Astrocyte of the spinal cord (primary cell): ENCODE data around the gene TUBB1.
A peak's percentile ranks its signal among the peaks of the same experiment; 100 is the strongest.

Experiments
- DNase-seq: peaks from one replicate; pipeline ENCODE4 v3.0.0; 2011; ENCODE audit warnings: low read depth, low spot score
- H3K4me3 ChIP-seq: 2 replicates; pipeline ENCODE4 v1.5.1; 2011; ENCODE audit warnings: low read depth, mild to moderate bottlenecking, low read length, moderate library complexity
- in situ Hi-C: cut with HindIII; loops from 2 replicates; pipeline ENCODE4 v1.10.0; 2017; ENCODE audit warnings: low sequenced_read_pairs
- TF ChIP-seq, protein P1 (sequence below): IDR thresholded peaks from 2 replicates; pipeline ENCODE4 v1.5.1; 2012; ENCODE audit warnings: low read depth, mild to moderate bottlenecking, low read length, inconsistent platforms

The TUBB1 gene

GRCh38 chr20:59027741-59028320, 8.6 kb downstream of the TUBB1 start:
- peak; percentile 85 for DNase-seq
- peak overlapping the region; percentile 19 for H3K4me3 ChIP-seq
- TF ChIP-seq, protein P1, sequence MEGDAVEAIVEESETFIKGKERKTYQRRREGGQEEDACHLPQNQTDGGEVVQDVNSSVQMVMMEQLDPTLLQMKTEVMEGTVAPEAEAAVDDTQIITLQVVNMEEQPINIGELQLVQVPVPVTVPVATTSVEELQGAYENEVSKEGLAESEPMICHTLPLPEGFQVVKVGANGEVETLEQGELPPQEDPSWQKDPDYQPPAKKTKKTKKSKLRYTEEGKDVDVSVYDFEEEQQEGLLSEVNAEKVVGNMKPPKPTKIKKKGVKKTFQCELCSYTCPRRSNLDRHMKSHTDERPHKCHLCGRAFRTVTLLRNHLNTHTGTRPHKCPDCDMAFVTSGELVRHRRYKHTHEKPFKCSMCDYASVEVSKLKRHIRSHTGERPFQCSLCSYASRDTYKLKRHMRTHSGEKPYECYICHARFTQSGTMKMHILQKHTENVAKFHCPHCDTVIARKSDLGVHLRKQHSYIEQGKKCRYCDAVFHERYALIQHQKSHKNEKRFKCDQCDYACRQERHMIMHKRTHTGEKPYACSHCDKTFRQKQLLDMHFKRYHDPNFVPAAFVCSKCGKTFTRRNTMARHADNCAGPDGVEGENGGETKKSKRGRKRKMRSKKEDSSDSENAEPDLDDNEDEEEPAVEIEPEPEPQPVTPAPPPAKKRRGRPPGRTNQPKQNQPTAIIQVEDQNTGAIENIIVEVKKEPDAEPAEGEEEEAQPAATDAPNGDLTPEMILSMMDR = no peak
- in situ Hi-C loops = no loop called here

DNA sequence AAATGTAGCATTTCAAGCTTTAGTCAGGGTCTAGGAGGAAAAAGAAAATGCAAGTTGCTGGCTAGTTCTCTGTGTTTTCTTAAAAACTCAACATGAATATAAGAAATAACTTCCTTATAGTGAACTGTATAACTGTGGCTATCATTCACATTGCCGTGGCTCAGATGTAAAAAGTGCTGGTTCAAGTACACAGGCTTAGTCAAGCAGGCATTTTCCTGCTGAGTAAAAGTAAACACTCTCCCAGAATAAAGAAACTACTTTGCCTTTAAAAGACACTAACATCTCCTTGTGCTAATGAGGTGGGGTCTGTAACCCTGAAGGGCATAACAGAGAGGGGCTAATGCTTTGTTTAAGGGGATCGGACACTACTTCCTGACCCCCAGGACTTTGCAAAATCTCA, 9.6 kb downstream of the TUBB1 start:
- peak; percentile 29 for DNase-seq
- TF ChIP-seq, protein P1 = no peak
- in situ Hi-C loops = no loop called here
- H3K4me3 ChIP-seq = peak overlapping the region; percentile 40

GRCh38 chr20:59030911-59031563, 11.8 kb downstream of the TUBB1 start:
- in situ Hi-C loops = no loop called here
- TF ChIP-seq, protein P1 = no peak
- peak overlapping the region; percentile 61 for H3K4me3 ChIP-seq
- DNase-seq = no peak

DNA sequence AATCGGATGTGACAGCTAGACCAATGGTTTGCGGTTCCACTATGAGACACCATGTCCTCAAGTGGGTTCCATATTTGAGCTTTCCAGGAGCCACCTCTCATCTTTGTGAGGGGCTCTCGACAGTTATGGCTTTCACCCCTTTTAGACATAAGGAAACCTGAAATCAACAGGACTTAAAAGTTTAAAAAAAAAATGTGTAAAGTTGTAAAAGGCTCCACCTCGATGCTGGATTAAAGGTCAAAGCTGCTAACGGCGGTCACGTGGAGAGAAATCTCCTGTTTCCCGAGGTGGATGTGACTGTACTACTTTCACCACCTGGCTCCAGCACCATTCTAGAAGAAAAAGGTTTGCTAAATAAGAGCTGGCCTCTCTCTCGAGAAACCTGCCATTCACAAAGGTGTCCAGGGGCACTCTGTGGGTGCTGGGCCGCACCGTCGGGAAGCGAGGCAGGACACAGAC, 12.4 kb downstream of the TUBB1 start:
- H3K4me3 ChIP-seq = peak overlapping the region; percentile 61
- no peak for DNase-seq
- TF ChIP-seq, protein P1 = no peak
- in situ Hi-C loops = no loop called here

DNA sequence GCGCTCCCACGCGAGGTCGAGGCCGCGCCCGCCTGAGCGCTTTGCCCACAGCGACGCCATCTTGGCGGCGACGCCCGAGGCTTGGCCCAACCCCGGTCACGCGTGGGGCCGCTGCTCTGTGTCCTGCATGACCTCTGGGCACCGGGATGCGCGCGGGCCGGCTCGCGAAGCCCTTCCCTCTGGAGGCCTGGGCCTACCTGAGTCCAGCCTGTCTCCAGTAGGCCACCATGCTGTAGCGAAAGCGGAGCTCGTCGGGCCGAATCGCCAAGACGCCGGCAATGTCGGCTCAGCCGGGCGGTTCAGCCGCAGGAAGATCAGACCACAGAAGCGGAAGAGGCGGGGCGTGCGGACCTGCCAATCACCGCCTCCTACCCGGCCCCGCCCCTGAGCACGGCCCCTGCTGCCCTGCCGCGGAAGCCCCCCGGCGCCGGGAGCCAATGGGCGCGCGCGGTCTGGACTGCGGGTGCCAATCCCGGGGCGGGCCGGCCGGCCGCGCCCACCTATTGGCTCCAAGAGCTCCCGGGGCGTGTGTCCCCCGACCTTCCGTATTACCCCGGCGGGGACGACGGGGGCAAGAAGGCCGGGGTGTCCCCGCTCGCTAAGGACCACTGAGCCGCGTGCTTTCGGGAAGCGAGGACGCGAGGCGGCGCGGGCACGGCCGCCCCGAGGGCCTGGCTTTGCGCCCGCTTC, 12.9 kb downstream of the TUBB1 start, which contains the start of gene ATP5F1E:
TSS of gene ATP5F1E (minus strand) at position 313 of the 690 bp plus-strand sequence. CDS start at position 229, 84 bp downstream.
- peak within 1 kb of the TSS; percentile 61 for H3K4me3 ChIP-seq
- peak; percentile 96 for DNase-seq
- in situ Hi-C loops = no loop called here
- TF ChIP-seq, protein P1 = no peak

- in situ Hi-C loops = no loop called here
- H3K4me3 ChIP-seq = peak overlapping the region; percentile 61
- DNase-seq = no peak
- TF ChIP-seq, protein P1 = no peak
Measured at GRCh38 chr20:59032713-59033059, 13.5 kb downstream of the TUBB1 start.
